ENCODE results near the gene MRS2. TPM values are rescaled to one million over a fixed set of nuclear protein-coding genes. Genes with fewer than 3 reads are reported as not detected.
A peak's percentile ranks its signal among the peaks of the same experiment; 100 is the strongest.

The MRS2 gene
- total and polyA plus RNA-seq, 9 of the 15 experiments (the other 6 are each of a cell fraction or from before 2014, with no cell fraction given), result 14.6 to 57.9 (median 48.1) TPM

DNA sequence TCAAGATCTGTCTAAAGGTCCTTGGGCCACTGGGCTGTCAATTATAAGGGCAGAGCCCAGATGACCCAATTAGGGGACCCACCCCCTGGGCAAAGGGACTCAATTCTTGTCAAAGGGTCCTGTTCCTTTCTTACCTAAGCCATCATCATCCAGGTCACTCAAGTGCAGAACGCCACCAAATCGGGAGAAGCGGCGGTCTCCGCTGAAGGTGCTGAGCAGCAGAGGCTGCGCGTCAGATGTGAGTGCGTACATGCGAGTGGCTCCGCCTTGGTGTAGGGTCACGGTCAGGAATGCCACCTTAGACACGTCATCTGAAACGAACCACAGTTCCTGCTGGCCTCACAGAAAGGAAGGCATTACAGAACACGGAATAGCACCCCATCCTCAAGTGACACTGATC lies 34.2 kb downstream of the MRS2 start (continued):
- no peak for TF ChIP-seq SMC3 (conservative IDR thresholded peaks at IDR 0.05; ENCODE audit: insufficient read depth, low read depth, low read length)

DNA sequence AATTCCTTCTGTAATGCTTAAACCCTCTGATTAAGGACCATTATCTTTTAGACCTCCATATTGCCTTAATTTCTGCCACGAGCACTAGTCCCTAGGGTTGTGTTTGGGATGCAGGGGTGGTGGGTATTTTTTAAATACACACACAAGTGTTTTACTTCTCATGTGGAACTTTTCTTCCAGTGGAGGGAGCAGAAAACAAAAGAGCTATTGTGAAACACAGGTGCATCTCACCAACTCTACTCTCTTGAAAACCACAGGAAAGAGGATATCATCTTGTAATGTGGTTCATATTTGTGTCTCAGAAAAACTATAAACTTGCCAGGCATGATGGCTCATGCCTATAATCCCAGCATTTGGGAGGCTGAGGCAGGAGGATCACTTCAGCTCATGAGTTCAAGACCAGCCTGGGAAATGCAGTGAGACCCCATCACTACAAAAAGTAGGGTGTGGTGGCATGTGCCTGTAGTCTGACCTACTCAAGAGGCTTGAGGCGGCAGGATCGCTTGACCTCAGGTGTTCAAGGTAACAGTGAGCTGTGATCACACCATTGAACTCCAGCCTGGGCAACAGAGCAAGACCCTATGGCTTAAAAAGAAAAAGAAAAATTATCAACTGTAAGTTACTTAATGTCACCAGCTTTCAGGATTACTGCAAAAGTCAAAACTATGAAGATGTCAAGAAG lies 37.3 kb downstream of the MRS2 start:
- CTCF ChIA-PET (ENCODE audit: low intra/inter-chr PET ratio), result no interaction called here

More for the DNA sequence above, 37.3 kb downstream of the MRS2 start:
- no peaks in the 10 kb centered on the region for H3K79me2 ChIP-seq (ENCODE audit: control insufficient read depth, insufficient read depth, low read length)
- H3K27me3 ChIP-seq (ENCODE audit: control insufficient read depth in 2 of 2, insufficient read depth in 2 of 2, low read length in 2 of 2), result peaks cover 0 to 4% of the 10 kb centered on the region in 2 experiments; a peak in 1 of 5 replicates
- in situ Hi-C loops (cut with MboI) (no loop called here), intact Hi-C loops (cut with micrococcal nuclease) (no loop called here)
- BruUV-seq (replicated peaks), result no TSS peak
- FAIRE-seq (no peak), DNase-seq (ENCODE audit: extremely low read depth in 1 of 4, low spot score in 3 of 4) (no peak), ATAC-seq (no peak)
- H3K4me3 ChIP-seq, result no peak overlapping the region
- no peak overlapping the region for H2AFZ ChIP-seq (ENCODE audit: low read depth, low read length)
- no peaks in the 10 kb centered on the region for H3K4me1 ChIP-seq (replicated peaks in 1 of 2; ENCODE audit: control insufficient read depth in 2 of 2, insufficient read depth in 2 of 2, low read length in 2 of 2)
- POLR2A ChIA-PET, result no interaction called here
- H3K9me1 ChIP-seq (ENCODE audit: control insufficient read depth, insufficient read depth, low read length), result no peaks in the 10 kb centered on the region
- no peak overlapping the region for H3K27ac ChIP-seq (ENCODE audit: extremely low read depth, low read depth, low read length)
- no peaks in the 10 kb centered on the region for H3K9me3 ChIP-seq (replicated peaks; ENCODE audit: control insufficient read depth, insufficient read depth, low read depth, low read length)
- H4K20me1 ChIP-seq (replicated peaks; ENCODE audit: control insufficient read depth, insufficient read depth, low read length), result no peaks in the 10 kb centered on the region
- no peak for TF ChIP-seq ZNF316 (IDR thresholded peaks at IDR 0.05)
- peak; percentile 30 for TF ChIP-seq ZNF121 (CRISPR knock-in tag; conservative IDR thresholded peaks at IDR 0.05)
- no peaks in the 10 kb centered on the region for H3K36me3 ChIP-seq (ENCODE audit: control insufficient read depth, insufficient read depth, low read length)
- H3K4me2 ChIP-seq (ENCODE audit: insufficient read depth, low read length), result no peak overlapping the region
- H3K9ac ChIP-seq (ENCODE audit: insufficient read depth in 1 of 2, low read depth in 2 of 2, low read length in 2 of 2), result no peak overlapping the region
- 8% methylated on average over 3 of the region's 3 CpGs for WGBS (ENCODE audit: insufficient coverage, low coverage, missing lambda C conversion rate)

Measured in K562 (cell line).